ENCODE data around the gene OPRD1.
"Not testable (repeated sequence)": the region's sequence is repeated elsewhere in the genome, so short reads cannot be mapped to it uniquely, and the experiment has no call there.

OPRD1 gene

GRCh38 chr1:28848416-28848815 is 36.4 kb downstream of the OPRD1 start:
- no peak for DNase-seq

GRCh38 chr1:28853093-28853742 is 41.2 kb downstream of the OPRD1 start:
- no peak for DNase-seq

DNA sequence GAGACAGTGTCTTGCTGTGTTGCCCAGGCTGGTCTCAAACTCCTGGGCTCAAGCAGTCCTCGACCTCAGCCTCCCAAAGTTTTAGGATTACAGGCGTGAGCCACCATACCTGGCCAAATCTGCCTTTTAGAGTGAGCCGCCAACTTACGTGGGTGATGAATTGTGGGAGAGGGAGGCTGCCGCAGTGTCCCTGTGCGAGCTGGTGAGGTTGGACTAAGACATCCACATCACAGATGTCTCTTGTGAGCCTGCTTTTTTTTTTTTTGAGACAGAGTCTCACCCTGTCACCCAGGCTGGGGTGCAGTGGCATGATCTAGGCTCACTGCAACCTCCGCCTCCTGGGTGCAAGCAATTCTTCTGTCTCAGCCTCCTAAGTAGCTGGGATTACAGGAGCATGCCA is 42.4 kb downstream of the OPRD1 start:
- DNase-seq = not testable (repeated sequence)

DNA sequence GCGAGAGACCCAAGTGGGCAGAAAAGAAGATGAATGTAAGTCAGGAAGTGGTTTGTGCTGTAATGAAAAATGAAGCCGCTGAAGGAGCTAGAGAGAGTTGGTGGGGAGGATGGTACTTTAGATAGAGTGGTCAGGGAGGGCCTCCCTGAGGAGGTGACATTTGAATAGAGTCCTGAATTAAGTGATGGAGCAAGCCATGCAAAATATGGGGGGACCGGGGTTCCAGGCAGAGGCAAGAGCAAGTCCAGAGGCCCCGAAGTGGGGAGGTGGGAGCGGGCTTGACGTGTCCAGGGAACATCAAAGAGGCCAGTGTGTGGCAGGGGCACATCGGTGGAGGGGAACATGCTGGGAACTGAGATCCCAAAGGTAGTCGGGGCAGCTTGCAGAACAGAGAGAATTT is 43.1 kb downstream of the OPRD1 start:
- no peak for DNase-seq

DNA sequence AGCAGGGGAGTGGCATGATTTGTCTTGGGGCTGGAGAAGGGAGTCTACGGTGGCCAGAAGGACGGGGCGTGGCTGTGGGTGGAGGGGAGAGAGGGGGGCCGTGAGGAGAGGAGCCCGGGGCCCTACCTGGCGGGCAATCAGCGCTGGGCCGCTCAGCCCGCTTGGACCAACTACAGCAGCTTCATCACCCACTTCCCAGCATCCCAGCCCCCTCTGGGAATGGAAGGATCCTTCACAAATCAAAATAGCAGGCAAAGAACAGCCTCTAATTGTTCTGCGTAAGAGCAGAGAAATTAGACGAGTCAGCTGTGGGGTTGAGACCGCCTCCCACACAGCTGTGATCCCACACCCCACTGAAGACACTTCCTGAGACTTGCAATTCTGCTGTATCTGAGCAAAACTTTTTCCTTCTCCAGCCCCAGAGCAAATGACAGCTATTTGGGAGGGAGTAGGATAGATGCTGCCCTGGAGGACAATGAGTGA is 43.5 kb downstream of the OPRD1 start:
- no peak for DNase-seq

DNA sequence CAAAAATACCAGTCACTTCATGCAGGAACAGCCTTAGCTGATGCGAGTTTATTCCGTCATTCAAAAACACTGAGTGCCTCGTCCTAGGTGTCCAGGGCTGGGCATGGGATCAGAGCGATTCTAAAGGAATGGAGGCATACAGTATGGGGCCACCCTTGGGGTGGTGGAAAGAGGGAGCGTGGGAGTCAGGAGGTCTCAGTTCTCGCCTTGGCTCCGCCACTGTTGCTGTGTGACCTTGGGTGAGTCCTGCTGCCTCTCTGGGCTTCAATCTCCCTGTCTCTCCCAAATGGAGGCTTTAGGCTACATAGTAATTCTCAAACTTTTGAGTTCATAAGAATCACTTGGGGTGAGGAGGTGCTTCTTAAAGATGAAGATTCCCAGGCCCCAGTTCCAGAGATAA is 44.0 kb downstream of the OPRD1 start:
- no peak for DNase-seq

DNA sequence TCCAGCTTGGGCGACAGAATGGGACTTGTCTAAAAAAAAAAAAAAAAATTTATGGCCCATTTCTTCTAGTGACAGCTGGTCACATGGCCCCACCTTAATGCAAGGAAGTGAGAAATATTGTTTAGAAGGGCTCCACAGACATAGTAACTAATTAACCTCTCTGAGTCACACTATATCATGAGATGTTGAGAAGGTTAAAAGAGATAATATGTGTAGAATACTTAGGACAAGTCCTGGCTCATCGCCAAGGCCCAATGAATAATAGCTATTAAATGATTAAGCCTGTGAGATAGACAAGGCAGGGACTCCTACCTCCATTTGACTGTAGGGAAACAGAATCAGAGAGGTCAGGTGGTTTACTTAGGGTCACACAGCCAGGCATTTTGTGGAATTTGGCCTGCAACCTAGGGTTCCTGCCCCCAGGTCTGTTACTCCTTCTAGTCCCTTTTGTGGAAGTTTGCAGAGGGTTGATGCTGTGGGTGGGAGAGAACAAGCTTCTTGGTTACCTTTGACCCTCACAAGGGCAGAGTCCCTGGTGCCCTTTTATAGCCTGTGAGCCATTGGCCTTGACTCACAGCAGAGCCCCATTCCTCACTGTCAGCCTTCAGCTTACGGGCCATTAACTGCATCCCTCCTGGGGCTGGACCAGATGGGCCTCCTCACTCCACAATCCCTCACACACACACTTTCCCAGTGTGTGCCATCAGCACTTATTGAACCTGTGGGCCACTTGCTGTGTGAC is 48.5 kb downstream of the OPRD1 start:
- DNase-seq = no peak

GRCh38 chr1:28862571-28863403 is 50.8 kb downstream of the OPRD1 start:
- no peak for DNase-seq

DNA sequence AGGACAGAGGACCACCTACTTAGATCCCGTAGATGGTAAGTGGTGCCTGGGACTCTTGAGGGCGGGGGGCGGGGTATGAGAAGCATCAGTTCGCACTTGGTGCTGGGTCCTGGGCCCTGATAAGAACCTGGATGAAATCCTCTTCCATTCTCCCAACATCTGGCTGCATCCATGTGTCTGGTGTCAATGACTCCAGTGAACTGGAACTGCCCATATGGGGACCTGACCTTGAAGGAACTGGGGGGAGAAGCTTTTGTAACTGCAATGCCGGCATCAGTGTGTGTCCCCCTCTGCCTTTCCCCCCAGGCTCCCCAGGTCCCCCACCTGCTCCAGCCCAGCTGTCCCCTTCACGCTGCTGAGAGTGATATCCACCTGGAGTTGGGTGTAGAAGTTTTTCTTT is 52.7 kb downstream of the OPRD1 start:
- DNase-seq = no peak

- DNase-seq = no peak
Observed at GRCh38 chr1:28865997-28866650, 54.2 kb downstream of the OPRD1 start.

DNA sequence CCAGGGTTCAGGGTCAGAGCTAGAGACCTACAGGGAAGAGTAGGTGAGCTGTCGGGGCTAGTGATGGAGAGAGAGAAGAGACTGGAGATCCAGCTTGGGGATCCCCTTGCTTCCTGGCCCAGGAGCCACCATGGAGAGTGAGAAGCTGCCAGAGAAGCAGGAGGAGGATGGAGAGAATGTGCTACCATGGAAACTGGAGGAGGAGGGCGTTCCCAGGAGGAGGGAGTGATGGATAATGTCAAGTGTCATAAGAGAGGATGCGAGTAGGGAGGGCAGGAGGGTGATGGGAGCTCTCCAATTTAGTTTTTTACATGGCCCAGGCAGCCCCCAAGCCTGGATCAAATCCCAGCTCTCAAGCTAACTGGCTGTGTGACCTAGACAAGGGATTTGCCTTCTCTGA is 55.9 kb downstream of the OPRD1 start:
- no peak for DNase-seq

GRCh38 chr1:28869952-28870351 is 58.0 kb downstream of the OPRD1 start:
- no peak for DNase-seq

DNA sequence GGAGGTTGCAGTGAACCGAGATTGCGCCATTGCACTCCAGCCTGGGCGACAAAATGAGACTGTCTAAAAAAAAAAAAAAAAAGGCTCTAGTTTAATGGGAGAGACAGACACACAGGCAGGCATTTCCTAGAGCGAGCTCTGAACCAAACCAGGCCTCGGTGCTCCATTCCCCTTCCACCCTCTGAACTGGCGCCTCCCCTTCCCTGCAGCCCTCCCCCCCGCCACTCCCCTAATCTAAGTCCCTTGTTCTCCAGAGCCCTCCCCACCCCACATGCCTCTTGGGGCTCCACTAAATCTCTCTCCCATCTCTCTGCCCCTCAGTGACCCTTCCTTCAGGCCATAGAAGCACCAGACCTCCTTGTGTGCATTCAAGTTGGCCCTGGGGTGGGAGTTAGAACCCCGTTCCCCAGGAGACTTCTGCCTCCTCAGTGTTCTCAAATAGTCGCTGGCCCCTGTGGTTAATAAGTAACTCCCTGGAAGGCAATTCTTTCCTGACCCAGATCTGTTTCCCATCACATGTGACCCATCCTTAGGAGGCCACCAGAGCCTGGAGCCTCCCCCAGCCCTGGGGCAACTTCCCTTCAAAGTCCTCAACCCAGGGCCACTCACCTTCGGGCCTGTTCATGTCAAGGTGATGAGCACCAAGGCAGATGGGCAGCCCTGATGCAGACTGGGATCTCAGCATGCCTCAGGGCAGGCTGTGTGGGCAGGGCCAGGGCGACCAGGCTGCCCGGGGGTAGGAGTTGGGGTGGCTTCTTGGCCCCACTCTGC is 59.8 kb downstream of the OPRD1 start:
- no peak for DNase-seq

GRCh38 chr1:28875134-28875533 is 63.2 kb downstream of the OPRD1 start:
- DNase-seq = not testable (repeated sequence)

- DNase-seq = peak; percentile 80 to 82
Observed at GRCh38 chr1:28877132-28877781, 65.3 kb downstream of the OPRD1 start.

DNA sequence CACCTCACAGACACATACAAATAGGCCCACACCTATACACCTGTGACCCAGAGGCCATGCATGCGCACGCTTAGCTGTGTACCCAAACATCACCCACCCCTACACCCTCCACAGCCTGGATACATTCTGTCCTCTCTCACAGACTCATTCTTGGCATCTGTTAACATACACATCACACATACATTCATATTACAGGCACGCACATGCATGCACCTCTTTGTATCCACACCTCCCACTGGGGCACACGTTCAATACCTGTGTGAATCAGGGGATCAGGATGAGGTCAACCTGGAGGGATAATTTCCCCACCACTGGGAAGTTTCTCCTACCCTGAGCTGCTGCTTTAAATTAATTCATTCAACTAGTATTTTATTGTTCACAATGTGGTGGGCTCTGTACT is 66.8 kb downstream of the OPRD1 start:
- DNase-seq = no peak

DNA sequence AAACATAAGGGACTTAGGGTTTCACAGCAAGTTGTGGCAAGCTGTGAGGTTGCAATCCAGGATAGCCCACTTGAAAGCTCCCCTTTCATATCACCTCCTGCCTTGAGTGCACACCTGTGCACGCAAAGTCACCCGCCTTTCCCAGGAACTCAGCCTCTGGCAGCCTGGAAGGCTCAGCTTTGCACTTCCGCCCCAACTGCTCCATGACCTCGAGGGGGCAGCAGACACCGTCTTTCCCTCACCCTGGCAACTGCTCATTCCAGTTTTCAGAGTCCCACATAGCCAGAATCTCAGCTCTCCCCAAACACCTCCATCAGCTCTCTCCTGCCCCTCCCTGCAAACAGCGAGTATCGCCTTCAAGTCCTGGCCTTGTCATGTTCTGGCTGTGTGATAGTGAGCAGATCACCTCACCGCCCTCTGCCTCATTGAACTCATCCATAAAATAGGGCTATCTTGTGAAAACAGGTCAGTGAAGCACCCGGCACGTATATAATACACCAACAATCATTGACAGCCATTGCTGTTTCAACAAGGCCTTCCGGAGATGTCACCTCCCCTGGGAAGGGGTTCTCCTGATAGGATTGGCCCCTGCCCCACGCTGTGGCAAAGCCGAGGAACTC is 70.1 kb downstream of the OPRD1 start:
- DNase-seq = peak; percentile 92 to 96

DNA sequence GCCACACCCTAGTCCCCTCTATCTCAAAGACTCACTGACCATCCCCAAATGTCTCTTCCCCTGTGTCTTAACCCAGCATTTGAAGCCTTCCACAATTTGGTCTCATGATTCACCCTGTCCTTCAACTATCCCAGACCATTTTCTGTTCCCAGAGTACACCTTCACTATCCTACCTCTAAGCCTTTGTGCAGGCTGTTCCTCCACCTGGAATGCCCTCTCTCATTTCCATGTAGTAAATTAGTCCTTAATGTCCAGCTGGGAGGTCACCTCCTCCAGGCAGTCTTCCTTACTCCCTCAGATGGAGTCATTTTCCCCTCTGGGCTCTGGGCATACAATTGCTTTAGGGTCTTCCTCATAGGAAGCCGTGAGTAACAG is 71.3 kb downstream of the OPRD1 start:
- DNase-seq = no peak

DNA sequence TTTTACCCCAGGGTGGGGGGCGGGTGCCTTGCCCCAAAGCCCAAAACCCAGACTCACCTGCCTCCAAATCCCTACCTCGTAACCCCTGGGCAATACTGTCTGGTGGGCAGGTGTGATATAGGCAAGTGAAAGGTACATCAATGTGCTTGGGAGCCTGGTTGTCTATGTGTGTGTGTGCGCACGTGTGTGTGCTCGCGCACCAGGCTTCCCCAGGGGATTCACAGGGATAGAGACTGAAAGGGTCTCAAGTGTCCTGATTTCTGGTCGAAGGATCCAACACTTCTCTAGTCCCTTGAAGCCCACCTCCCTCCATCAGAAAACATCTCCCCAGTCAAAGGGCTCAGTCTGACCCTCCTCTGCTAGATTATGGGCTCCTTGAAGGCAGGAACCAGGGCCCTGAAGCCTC is 73.5 kb downstream of the OPRD1 start:
- DNase-seq = no peak

- DNase-seq = no peak
Observed at GRCh38 chr1:28885977-28886730, 74.2 kb downstream of the OPRD1 start.
